A549 (cell line): ENCODE data around the gene LLGL2.
A peak's percentile ranks its signal among the peaks of the same experiment; 100 is the strongest.

Experiments used
- EP300 ChIP-seq, 2 experiments: fragments of >200 bp; sonication (Bioruptor Twin); formaldehyde crosslinking; IDR thresholded peaks; 2 replicates in 1 of 2; 3 replicates in 1 of 2; pipeline ENCODE4 v1.6.1; 2016 to 2017
- MAFK ChIP-seq: fragments of 450-650 bp; IDR thresholded peaks from 2 replicates; pipeline ENCODE4 v1.6.1; 2014; ENCODE audit not compliant: partially characterized antibody
- POLR2A ChIP-seq: IDR thresholded peaks from 2 replicates; pipeline ENCODE4 v1.6.1; 2012; ENCODE audit warnings: mild to moderate bottlenecking, low read length
- POLR2AphosphoS2 ChIP-seq: conservative IDR thresholded peaks from 2 replicates; pipeline ENCODE4 v1.6.1; 2012; ENCODE audit warnings: low read length, improper control_type of control experiment, inconsistent platforms
- RFX5 ChIP-seq: fragments of 450-650 bp; IDR thresholded peaks from 2 replicates; pipeline ENCODE4 v1.7.1; 2014; ENCODE audit warnings: antibody characterized with exemption, mild to moderate bottlenecking, moderate library complexity
- TF ChIP-seq, protein P1 (sequence below): fragments of 200-600 bp; sonication (generic); IDR thresholded peaks from 2 replicates; pipeline ENCODE4 v1.6.1; 2016; ENCODE audit warnings: antibody characterized with exemption, mild to moderate bottlenecking, moderate library complexity
- TF ChIP-seq, protein P2 (sequence below): fragments of >200 bp; sonication (Bioruptor Twin); formaldehyde crosslinking; IDR thresholded peaks from 3 replicates; pipeline ENCODE4 v1.5.1; 2016
- TF ChIP-seq, protein P3 (sequence below): fragments of 250-450 bp; sonication (Bioruptor Pico); IDR thresholded peaks from 2 replicates; pipeline ENCODE4 v1.5.0; 2021; ENCODE audit warnings: mild to moderate bottlenecking, moderate library complexity, borderline replicate concordance

DNA sequence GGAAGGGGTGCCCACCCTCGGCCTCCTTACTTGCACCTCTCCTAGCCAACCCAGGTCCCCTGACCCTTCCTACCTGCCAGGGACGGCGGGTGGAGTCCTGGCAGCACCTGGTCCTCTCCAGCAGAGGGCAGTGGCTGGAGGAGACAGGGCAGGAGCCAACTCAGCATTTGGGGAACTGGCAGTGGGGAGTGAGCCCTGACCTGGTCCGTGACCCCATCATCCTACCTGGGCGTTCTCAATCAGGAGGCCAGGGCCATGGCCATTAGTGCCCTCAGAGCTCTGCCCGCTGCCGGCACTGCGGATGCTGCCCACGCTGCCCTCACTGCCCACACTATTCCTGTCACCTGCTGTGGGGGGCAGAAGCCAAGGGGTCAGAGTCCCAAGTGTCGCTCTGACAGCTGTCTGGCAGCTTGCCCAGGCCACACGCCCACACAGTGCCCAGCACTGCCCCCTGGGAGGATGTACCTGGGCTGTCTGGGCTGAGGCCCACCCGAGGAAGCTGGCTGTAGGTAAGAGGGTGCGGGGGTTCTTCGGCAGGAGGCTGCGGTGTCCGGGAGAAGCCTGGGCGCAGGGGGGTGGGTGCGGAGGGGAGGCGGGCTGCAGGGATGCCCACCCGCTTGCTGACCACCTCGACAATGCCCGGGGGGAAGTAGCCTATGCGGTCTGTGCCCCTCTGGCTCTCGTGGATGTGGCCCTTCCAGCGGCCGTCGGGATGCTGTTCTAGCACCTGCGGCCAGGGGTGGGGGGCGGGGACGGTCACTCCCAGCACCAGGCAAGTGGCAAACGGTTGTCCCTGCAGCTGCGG is 20.9 kb upstream of the LLGL2 start:
- TF ChIP-seq POLR2A, result no peak
- TF ChIP-seq MAFK, result peak; percentile 92
- TF ChIP-seq POLR2AphosphoS2, result no peak
- no peak for TF ChIP-seq RFX5
- TF ChIP-seq, protein P1, sequence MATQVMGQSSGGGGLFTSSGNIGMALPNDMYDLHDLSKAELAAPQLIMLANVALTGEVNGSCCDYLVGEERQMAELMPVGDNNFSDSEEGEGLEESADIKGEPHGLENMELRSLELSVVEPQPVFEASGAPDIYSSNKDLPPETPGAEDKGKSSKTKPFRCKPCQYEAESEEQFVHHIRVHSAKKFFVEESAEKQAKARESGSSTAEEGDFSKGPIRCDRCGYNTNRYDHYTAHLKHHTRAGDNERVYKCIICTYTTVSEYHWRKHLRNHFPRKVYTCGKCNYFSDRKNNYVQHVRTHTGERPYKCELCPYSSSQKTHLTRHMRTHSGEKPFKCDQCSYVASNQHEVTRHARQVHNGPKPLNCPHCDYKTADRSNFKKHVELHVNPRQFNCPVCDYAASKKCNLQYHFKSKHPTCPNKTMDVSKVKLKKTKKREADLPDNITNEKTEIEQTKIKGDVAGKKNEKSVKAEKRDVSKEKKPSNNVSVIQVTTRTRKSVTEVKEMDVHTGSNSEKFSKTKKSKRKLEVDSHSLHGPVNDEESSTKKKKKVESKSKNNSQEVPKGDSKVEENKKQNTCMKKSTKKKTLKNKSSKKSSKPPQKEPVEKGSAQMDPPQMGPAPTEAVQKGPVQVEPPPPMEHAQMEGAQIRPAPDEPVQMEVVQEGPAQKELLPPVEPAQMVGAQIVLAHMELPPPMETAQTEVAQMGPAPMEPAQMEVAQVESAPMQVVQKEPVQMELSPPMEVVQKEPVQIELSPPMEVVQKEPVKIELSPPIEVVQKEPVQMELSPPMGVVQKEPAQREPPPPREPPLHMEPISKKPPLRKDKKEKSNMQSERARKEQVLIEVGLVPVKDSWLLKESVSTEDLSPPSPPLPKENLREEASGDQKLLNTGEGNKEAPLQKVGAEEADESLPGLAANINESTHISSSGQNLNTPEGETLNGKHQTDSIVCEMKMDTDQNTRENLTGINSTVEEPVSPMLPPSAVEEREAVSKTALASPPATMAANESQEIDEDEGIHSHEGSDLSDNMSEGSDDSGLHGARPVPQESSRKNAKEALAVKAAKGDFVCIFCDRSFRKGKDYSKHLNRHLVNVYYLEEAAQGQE, result no peak
- TF ChIP-seq, protein P2, sequence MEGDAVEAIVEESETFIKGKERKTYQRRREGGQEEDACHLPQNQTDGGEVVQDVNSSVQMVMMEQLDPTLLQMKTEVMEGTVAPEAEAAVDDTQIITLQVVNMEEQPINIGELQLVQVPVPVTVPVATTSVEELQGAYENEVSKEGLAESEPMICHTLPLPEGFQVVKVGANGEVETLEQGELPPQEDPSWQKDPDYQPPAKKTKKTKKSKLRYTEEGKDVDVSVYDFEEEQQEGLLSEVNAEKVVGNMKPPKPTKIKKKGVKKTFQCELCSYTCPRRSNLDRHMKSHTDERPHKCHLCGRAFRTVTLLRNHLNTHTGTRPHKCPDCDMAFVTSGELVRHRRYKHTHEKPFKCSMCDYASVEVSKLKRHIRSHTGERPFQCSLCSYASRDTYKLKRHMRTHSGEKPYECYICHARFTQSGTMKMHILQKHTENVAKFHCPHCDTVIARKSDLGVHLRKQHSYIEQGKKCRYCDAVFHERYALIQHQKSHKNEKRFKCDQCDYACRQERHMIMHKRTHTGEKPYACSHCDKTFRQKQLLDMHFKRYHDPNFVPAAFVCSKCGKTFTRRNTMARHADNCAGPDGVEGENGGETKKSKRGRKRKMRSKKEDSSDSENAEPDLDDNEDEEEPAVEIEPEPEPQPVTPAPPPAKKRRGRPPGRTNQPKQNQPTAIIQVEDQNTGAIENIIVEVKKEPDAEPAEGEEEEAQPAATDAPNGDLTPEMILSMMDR, result peak; percentile 67
- TF ChIP-seq, protein P3, sequence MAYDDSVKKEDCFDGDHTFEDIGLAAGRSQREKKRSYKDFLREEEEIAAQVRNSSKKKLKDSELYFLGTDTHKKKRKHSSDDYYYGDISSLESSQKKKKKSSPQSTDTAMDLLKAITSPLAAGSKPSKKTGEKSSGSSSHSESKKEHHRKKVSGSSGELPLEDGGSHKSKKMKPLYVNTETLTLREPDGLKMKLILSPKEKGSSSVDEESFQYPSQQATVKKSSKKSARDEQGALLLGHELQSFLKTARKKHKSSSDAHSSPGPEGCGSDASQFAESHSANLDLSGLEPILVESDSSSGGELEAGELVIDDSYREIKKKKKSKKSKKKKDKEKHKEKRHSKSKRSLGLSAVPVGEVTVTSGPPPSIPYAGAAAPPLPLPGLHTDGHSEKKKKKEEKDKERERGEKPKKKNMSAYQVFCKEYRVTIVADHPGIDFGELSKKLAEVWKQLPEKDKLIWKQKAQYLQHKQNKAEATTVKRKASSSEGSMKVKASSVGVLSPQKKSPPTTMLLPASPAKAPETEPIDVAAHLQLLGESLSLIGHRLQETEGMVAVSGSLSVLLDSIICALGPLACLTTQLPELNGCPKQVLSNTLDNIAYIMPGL (CRISPR knock-in tag), result no peak
- TF ChIP-seq EP300 (IDR thresholded peaks at IDR 0.05), result no peak
